ENCODE measurements around the gene SPNS2.

DNA sequence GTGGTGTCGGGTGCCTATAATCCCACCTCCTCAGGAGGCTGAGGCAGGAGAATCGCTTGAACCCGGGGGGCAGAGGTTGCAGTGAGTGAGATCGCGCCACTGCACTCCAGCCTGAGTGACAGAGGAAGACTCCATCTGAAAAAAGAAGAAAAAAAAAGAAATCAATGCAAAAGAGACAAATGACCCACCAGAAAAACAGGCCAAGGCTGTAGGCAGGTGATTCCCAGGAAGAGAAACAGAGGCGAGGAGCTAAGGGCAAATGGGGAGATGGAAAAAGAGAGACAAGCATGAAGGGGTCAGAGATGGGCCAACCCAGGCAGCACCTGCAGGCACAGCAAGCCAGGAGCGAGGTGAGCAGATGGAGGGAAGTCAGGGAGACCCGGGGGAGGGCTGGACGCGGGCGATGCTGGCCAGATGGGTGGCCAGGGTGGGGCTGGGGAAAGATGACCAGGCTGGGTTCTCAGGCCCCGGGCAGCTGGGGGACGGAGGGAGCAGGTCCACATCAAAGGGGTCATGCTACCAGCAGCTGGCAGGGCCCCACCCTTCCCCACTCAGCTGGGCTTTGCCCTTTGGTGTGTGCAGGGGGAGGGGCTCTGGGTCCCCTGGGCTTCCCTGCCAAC, 31.0 kb downstream of the SPNS2 start:
- TF ChIP-seq JUND (IDR thresholded peaks at IDR 0.05): no peak
- TF ChIP-seq, protein P1, sequence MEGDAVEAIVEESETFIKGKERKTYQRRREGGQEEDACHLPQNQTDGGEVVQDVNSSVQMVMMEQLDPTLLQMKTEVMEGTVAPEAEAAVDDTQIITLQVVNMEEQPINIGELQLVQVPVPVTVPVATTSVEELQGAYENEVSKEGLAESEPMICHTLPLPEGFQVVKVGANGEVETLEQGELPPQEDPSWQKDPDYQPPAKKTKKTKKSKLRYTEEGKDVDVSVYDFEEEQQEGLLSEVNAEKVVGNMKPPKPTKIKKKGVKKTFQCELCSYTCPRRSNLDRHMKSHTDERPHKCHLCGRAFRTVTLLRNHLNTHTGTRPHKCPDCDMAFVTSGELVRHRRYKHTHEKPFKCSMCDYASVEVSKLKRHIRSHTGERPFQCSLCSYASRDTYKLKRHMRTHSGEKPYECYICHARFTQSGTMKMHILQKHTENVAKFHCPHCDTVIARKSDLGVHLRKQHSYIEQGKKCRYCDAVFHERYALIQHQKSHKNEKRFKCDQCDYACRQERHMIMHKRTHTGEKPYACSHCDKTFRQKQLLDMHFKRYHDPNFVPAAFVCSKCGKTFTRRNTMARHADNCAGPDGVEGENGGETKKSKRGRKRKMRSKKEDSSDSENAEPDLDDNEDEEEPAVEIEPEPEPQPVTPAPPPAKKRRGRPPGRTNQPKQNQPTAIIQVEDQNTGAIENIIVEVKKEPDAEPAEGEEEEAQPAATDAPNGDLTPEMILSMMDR (IDR thresholded peaks at IDR 0.05 in 2 of 3, conservative IDR thresholded peaks at IDR 0.05 in 1 of 3; ENCODE audit: borderline replicate concordance in 1 of 3, insufficient read depth in 1 of 3, low read depth in 2 of 3, low read length in 2 of 3): no peak
- TF ChIP-seq POLR2AphosphoS5 (IDR thresholded peaks at IDR 0.05; ENCODE audit: low read depth, low read length): no peak
- no peak for TF ChIP-seq EZH2phosphoT487 (IDR thresholded peaks at IDR 0.05; ENCODE audit: borderline replicate concordance)
- no peak for TF ChIP-seq SRF (IDR thresholded peaks at IDR 0.05; ENCODE audit: low read depth)
- TF ChIP-seq EZH2 (IDR thresholded peaks at IDR 0.05): no peak
- TF ChIP-seq, protein P2, sequence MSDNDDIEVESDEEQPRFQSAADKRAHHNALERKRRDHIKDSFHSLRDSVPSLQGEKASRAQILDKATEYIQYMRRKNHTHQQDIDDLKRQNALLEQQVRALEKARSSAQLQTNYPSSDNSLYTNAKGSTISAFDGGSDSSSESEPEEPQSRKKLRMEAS (IDR thresholded peaks at IDR 0.05): no peak

Measured in HCT116 (cell line).